Thoracic aorta (tissue), 2 donors: ENCODE results near the gene FCGR3A. TPM values are rescaled to one million over a fixed set of nuclear protein-coding genes. Genes with fewer than 3 reads are reported as not detected.

Experiments
- ATAC-seq: fragments of 150-250 bp; one replicate; pipeline ENCODE4 v1.8.0; 2017; ENCODE audit warnings: low read depth; ENCODE audit not compliant: insufficient number of reproducible peaks, low FRiP score
- DNase-seq: peaks from one replicate; pipeline ENCODE4 v3.0.0-alpha.2; 2020; ENCODE audit warnings: low spot score
- H3K27ac ChIP-seq, 2 donors: fragments of 200-600 bp; sonication (generic); 1 replicate in 1 of 2; 2 replicates in 1 of 2; pipeline ENCODE4 v1.5.1; 2016; ENCODE audit warnings: mild to moderate bottlenecking in 2 of 2, moderate library complexity in 2 of 2
- H3K27me3 ChIP-seq: fragments of 200-600 bp; sonication (generic); replicated peaks from 2 replicates; pipeline ENCODE4 v1.6.0; 2016; ENCODE audit warnings: mild to moderate bottlenecking; ENCODE audit not compliant: insufficient read depth
- H3K36me3 ChIP-seq: fragments of 200-600 bp; sonication (generic); one replicate; pipeline ENCODE4 v1.5.1; 2016
- H3K4me1 ChIP-seq, 2 donors: fragments of 200-600 bp; sonication (generic); 1 replicate in 1 of 2; 2 replicates in 1 of 2; pipeline versions ENCODE4 v1.5.1 to v1.6.0; 2016; ENCODE audit warnings: low read depth in 2 of 2, mild to moderate bottlenecking in 1 of 2; ENCODE audit not compliant: control insufficient read depth in 1 of 2
- H3K4me3 ChIP-seq: fragments of 200-600 bp; sonication (generic); 2 replicates; pipeline ENCODE4 v1.5.1; 2016; ENCODE audit warnings: mild to moderate bottlenecking
- H3K9me3 ChIP-seq: fragments of 200-600 bp; sonication (generic); 2 replicates; pipeline ENCODE4 v1.5.1; 2016
- CTCF ChIP-seq: fragments of 200-600 bp; sonication (generic); IDR thresholded peaks from one replicate; pipeline ENCODE4 v1.5.1; 2019; ENCODE audit warnings: antibody characterized with exemption
- total RNA-seq, 2 donors: library from RNA; depleted of rRNA; stranded (reverse); fragments of >200 nt; gene quantifications; one replicate each; pipeline versions ENCODE4 v1.1.0 to v1.2.3, GENCODE V29; 2016

FCGR3A gene
- total RNA-seq, 2 donors from 2014 or later: 41.2 to 46.8 TPM

- ATAC-seq (no peak), DNase-seq (no peak)
Observed at GRCh38 chr1:161511018-161511755, 38.4 kb downstream of the FCGR3A start.

GRCh38 chr1:161510477-161510876 lies 39.1 kb downstream of the FCGR3A start:
- Histone ChIP-seq H3K27me3 (peaks cover 4% of the 10 kb centered on the region), H3K4me1 (peaks cover 8 to 23% of the 10 kb centered on the region in 2 donors), H3K9me3 (no peaks in the 10 kb centered on the region), H3K4me3 (no peak overlapping the region), H3K36me3 (no peaks in the 10 kb centered on the region), H3K27ac (no peak overlapping the region)
- no peak for TF ChIP-seq CTCF
- DNase-seq: no peak
- no peak for ATAC-seq

More at GRCh38 chr1:161511018-161511755, 38.4 kb downstream of the FCGR3A start:
- peaks cover 9 to 23% of the 10 kb centered on the region in 2 donors for H3K4me1 ChIP-seq
- no peak overlapping the region for H3K27ac ChIP-seq
- no peaks in the 10 kb centered on the region for H3K36me3 ChIP-seq
- H3K9me3 ChIP-seq: no peaks in the 10 kb centered on the region
- no peak for TF ChIP-seq CTCF
- H3K27me3 ChIP-seq: no peaks in the 10 kb centered on the region
- no peak overlapping the region for H3K4me3 ChIP-seq

- Histone ChIP-seq H3K27ac (peak overlapping the region in 1 of 2 donors; percentile 35), H3K4me3 (peak overlapping the region; percentile 62), H3K4me1 (no peaks in the 10 kb centered on the region), H3K9me3 (no peaks in the 10 kb centered on the region), H3K36me3 (no peaks in the 10 kb centered on the region), H3K27me3 (peaks cover 7% of the 10 kb centered on the region)
- no peak for TF ChIP-seq CTCF
- DNase-seq (no peak), ATAC-seq (no peak)
Observed at GRCh38 chr1:161506336-161507223, 43.0 kb downstream of the FCGR3A start.

GRCh38 chr1:161505686-161506085 lies 43.9 kb downstream of the FCGR3A start:
- Histone ChIP-seq H3K27me3 (peaks cover 7% of the 10 kb centered on the region), H3K4me1 (no peaks in the 10 kb centered on the region), H3K36me3 (no peaks in the 10 kb centered on the region), H3K9me3 (no peaks in the 10 kb centered on the region), H3K27ac (peak overlapping the region in 1 of 2 donors; percentile 35), H3K4me3 (peak overlapping the region; percentile 62)
- DNase-seq (no peak), ATAC-seq (no peak)
- no peak for TF ChIP-seq CTCF

GRCh38 chr1:161503394-161503748 lies 46.2 kb downstream of the FCGR3A start:
- Histone ChIP-seq H3K27me3 (peaks cover 7% of the 10 kb centered on the region), H3K9me3 (no peaks in the 10 kb centered on the region), H3K4me1 (no peaks in the 10 kb centered on the region), H3K4me3 (no peak overlapping the region), H3K36me3 (no peaks in the 10 kb centered on the region), H3K27ac (no peak overlapping the region)
- ATAC-seq (no peak), DNase-seq (no peak)
- no peak for TF ChIP-seq CTCF
